Kidney epithelial cell (primary cell): Measurements from ENCODE around the gene ANKRD31. TPM values are rescaled to one million over a fixed set of nuclear protein-coding genes. Genes with fewer than 3 reads are reported as not detected.
A peak's percentile ranks its signal among the peaks of the same experiment; 100 is the strongest.
"Not testable (repeated sequence)": the region's sequence is repeated elsewhere in the genome, so short reads cannot be mapped to it uniquely, and the experiment has no call there.

ENCODE experiments used
- DNase-seq: peaks from one replicate; pipeline ENCODE4 v3.0.0-alpha.2; 2010; ENCODE audit warnings: low read depth
- H3K27me3 ChIP-seq: 2 replicates; pipeline ENCODE4 v1.6.0; 2011; ENCODE audit warnings: low read length; ENCODE audit not compliant: control insufficient read depth, insufficient read depth
- H3K36me3 ChIP-seq: 2 replicates; pipeline ENCODE4 v1.5.1; 2011; ENCODE audit warnings: low read length; ENCODE audit not compliant: control insufficient read depth, insufficient read depth
- H3K4me3 ChIP-seq: 2 replicates; pipeline ENCODE4 v1.5.1; 2011; ENCODE audit warnings: low read depth, mild to moderate bottlenecking, control low read depth, low read length
- total RNA-seq: library from RNA; depleted of rRNA; stranded (reverse); fragments of >200 nt; gene quantifications from 2 replicates; pipeline ENCODE4 v1.2.3, GENCODE V29; 2015
- TF ChIP-seq, protein P1 (sequence below): IDR thresholded peaks from 2 replicates; pipeline ENCODE4 v1.5.1; 2011; ENCODE audit warnings: mild to moderate bottlenecking, moderate library complexity, low read length, control low read depth, inconsistent platforms; ENCODE audit not compliant: insufficient read depth, poor library complexity, severe bottlenecking

The ANKRD31 gene
- total RNA-seq, 1 donor from 2014 or later, result 0.21 TPM

- TF ChIP-seq, protein P1, sequence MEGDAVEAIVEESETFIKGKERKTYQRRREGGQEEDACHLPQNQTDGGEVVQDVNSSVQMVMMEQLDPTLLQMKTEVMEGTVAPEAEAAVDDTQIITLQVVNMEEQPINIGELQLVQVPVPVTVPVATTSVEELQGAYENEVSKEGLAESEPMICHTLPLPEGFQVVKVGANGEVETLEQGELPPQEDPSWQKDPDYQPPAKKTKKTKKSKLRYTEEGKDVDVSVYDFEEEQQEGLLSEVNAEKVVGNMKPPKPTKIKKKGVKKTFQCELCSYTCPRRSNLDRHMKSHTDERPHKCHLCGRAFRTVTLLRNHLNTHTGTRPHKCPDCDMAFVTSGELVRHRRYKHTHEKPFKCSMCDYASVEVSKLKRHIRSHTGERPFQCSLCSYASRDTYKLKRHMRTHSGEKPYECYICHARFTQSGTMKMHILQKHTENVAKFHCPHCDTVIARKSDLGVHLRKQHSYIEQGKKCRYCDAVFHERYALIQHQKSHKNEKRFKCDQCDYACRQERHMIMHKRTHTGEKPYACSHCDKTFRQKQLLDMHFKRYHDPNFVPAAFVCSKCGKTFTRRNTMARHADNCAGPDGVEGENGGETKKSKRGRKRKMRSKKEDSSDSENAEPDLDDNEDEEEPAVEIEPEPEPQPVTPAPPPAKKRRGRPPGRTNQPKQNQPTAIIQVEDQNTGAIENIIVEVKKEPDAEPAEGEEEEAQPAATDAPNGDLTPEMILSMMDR, result no peak
These were observed 67.2 kb downstream of the ANKRD31 start for GRCh38 chr5:75169516-75169915.

GRCh38 chr5:75168026-75168735 lies 68.5 kb downstream of the ANKRD31 start:
- no peaks in the 10 kb centered on the region for H3K36me3 ChIP-seq
- no peak for DNase-seq
- TF ChIP-seq, protein P1, result no peak
- no peaks in the 10 kb centered on the region for H3K27me3 ChIP-seq
- no peak overlapping the region for H3K4me3 ChIP-seq

More at GRCh38 chr5:75169516-75169915, 67.2 kb downstream of the ANKRD31 start:
- H3K4me3 ChIP-seq, result no peak overlapping the region
- DNase-seq, result no peak
- no peaks in the 10 kb centered on the region for H3K27me3 ChIP-seq
- no peaks in the 10 kb centered on the region for H3K36me3 ChIP-seq

GRCh38 chr5:75167345-75167744 lies 69.3 kb downstream of the ANKRD31 start:
- H3K4me3 ChIP-seq, result no peak overlapping the region
- H3K36me3 ChIP-seq, result no peaks in the 10 kb centered on the region
- TF ChIP-seq, protein P1, result peak; percentile 5
- H3K27me3 ChIP-seq, result no peaks in the 10 kb centered on the region
- no peak for DNase-seq

DNA sequence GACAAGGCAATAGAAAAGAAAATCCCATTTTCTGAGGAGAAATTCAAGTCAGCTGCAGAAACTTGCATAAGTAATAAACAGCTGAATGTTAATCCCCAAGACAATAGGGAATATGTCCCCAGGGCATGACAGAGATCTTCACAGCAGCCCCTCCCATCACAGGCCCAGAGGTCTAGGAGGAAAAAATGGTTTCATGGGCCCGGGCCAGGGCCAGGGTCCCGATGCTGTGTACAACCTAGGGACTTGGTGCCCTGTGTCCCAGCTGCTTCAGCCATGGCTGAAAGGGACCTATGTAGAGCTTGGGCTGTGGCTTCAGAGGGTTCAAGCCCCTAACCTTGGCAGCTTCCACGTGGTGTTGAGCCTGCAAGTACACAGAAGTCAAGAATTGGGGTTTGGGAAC lies 75.2 kb downstream of the ANKRD31 start:
- not testable (repeated sequence) for H3K27me3 ChIP-seq, H3K4me3 ChIP-seq, DNase-seq, H3K36me3 ChIP-seq

- no peaks in the 10 kb centered on the region for H3K27me3 ChIP-seq
- TF ChIP-seq, protein P1, result peak; percentile 21
- H3K4me3 ChIP-seq, result no peak overlapping the region
- no peaks in the 10 kb centered on the region for H3K36me3 ChIP-seq
- DNase-seq, result no peak
These were observed 80.1 kb downstream of the ANKRD31 start for GRCh38 chr5:75156585-75156984.

GRCh38 chr5:75152860-75153259 lies 83.8 kb downstream of the ANKRD31 start:
- no peaks in the 10 kb centered on the region for H3K36me3 ChIP-seq
- no peak overlapping the region for H3K4me3 ChIP-seq
- DNase-seq, result no peak
- no peaks in the 10 kb centered on the region for H3K27me3 ChIP-seq
- TF ChIP-seq, protein P1, result no peak
